ENCODE data around the gene RAD51B. TPM values are rescaled to one million over a fixed set of nuclear protein-coding genes. Genes with fewer than 3 reads are reported as not detected.

RAD51B gene
- total RNA-seq, 1 experiment from 2014 or later, result 28.9 TPM

DNA sequence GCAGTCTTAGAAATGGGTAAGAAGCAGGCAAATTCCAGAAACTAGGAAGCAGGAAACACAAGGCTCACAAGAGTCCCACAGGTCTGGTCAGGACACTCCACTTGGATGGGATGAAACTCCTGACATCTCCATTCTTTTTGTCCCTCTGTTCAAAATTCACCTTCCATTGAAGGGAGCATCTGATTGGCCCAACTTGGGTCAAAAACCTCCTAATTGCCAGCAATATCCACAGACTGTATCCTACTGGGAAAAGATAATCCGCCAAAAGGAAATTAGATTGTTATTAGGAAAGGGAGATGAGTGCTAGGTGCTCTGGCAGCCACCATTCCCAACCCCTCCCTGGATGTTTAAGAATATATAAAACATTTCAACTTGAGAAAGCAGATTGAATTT lies 716.4 kb downstream of the RAD51B start:
- in situ Hi-C loops (cut with HindIII; ENCODE audit: low pct_unique_long_range_greater_than_20kb, low sequenced_read_pairs), result no loop called here
- DNase-seq (ENCODE audit: low read depth, low spot score), result no peak

DNA sequence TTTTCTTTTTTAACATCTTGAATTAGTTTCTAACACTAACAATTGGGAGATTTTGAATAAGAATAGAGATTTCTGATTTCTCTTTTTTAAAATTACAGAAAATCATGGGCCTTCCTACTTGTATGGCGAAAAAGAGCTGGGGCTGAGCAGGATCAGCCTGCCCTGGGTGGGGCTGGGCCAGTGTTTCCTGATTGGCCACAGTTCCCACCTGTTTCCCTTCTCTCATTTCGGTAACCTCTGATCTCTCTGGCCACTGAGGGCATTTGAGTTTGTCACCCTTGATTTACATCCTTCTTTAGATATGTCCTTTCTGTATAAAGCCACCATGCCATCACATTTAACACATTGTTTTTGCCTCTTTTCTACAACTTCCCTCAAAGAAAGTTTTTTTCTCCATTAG lies 719.1 kb downstream of the RAD51B start:
- in situ Hi-C loops (cut with HindIII; ENCODE audit: low pct_unique_long_range_greater_than_20kb, low sequenced_read_pairs), result no loop called here
- no peak for DNase-seq (ENCODE audit: low read depth, low spot score)

DNA sequence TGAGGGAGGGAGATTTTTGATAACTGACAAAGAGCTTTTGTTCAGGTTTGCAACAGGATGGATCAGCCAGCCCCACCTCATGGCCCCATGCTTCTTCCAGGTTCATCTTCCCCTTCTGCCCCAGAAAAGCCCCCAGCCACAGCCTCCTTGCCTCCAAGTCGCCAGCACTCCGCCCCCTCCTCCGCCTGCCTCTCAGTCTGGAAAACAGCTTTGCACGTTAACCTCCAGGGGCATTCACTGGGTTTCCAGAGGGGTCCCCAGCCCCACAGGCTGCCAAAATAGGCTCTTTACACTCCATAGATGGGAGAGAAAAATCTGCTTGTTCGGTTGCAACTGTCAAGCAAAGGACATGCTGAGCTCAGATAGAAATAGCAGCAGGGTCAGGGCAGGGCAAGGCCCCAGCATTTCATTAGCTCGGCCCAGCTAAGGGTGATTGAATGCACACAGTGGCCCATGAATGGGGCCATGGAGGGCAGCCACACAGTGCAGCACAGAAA lies 719.7 kb downstream of the RAD51B start:
- DNase-seq (ENCODE audit: low read depth, low spot score), result no peak
- in situ Hi-C loops (cut with HindIII; ENCODE audit: low pct_unique_long_range_greater_than_20kb, low sequenced_read_pairs), result no loop called here

DNA sequence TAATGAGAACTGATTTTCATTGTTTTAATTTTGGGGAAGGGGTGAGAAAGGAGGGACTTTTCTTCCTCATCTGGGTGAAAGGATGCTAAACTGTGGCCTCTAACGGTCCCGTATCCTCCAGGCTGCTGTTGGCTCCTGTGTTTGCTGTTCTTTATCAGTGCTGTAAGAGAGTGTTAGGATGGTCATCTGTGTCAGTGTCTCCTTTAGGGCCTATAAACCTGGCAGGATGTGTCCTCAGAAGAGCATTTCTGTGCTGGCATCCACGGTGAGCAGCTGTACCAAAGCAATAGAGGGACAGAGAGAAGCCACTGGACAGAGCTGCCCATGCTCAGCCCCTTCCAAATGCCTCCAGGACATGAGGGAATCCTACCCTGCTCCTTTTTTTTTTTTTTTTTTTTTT lies 720.2 kb downstream of the RAD51B start:
- DNase-seq (ENCODE audit: low read depth, low spot score), result no peak
- in situ Hi-C loops (cut with HindIII; ENCODE audit: low pct_unique_long_range_greater_than_20kb, low sequenced_read_pairs), result no loop called here

DNA sequence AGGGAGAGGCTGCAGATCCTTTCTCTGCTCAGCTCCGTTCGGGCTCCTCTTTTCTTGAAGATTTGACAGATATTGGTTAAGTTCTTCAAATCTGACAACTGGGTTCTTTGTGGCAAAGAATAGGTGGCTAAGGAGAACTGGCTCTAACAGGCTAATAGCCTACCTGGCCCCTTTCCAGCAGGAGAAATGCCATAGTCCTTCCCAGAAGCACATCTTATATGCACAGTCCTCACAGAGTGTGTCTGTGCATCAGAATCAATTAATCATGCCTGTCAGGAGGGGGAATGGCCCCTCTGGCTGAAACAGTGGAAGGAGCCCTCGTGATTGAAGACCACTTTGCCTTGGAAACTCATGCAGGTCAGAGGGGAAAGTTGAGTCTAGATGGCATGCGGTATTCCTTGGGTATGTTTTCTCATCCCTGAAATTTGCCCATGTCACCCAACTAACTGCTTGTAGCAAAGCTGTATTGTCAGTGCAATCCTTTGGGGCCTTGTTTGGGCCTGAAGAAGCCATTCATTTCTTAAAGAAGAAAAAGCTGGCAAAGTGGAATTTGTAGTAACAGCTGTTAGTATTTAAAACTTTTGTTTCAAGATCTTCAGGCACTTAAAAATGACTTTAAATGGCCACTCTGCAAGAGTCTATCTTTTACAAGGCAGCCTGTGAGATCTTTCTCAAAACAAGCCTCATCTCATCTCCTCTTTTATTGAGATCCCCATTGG lies 721.8 kb downstream of the RAD51B start:
- in situ Hi-C loops (cut with HindIII; ENCODE audit: low pct_unique_long_range_greater_than_20kb, low sequenced_read_pairs), result no loop called here
- no peak for DNase-seq (ENCODE audit: low read depth, low spot score)

DNA sequence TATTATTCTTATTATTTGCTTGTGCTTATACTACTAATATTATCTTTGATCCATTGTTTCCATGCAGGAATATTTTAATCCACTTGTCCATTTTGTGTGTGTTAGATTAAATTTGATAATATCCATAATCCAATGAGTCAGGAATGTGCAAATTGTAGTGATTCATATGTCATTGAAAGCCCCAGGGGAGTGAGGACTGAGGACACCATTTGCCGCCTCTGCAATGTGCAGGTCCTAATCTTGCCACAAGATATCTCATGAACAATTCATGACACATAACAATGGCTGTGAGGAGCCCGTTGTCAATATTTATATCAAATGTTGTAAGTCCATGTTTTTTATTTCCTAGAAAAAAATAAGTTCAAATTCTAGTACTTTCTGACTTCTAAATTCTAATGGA lies 722.8 kb downstream of the RAD51B start:
- DNase-seq (ENCODE audit: low read depth, low spot score), result no peak
- in situ Hi-C loops (cut with HindIII; ENCODE audit: low pct_unique_long_range_greater_than_20kb, low sequenced_read_pairs), result no loop called here

DNA sequence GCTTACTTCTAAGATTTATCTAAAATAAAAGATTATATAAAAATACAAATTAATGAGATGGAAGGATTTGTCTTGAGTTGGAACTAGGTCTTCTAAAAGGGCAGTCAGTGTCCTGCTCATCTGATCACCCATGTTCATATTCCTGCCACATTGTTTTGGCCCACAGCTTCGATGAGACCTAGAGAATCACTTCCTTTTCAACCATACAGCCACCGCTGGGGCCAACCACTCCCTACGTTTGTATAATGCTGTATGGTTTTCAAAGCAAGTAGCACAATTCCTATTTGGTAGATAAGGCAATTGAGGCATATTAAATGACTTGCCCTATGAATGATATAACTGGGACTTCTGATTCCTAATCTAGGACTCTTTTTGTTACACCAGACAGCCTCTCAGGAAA lies 723.9 kb downstream of the RAD51B start:
- no peak for DNase-seq (ENCODE audit: low read depth, low spot score)

DNA sequence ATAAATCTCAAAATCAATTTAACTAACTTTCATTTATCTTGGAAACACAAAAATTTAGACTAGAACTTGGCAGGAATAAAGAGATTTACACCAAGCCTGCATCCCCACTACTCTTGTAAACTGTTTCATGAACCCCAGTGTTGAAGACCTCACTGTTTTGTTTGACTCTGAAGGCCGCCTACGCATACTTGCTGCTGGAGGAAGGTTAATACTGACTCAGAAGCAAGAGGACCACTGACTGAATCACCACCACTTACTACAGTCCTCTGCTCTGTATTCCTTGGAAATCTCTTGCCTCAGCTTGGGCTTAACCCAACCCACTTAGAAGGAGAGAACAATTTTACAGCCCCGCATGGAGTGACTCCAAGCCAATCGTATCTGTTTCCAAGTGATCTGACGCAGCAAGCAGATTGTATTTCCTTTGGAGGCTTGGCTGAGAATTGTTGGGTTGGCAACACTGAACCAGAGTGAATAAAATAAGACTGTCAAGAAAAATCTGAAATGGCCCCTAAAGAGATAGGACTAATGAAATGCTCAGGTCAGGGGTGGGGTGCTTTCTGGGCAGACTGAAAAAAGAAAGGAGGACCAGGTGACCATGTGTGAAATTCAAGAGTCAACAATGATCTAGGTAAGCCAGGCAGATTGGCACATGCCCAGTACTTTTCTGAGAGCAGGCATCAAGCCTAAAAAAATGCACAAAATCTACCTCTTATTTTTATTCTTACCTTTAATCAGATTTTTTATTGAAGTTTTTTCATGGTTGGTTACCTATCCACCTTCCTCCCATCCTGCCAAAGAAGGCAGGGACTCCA lies 724.7 kb downstream of the RAD51B start:
- in situ Hi-C loops (cut with HindIII; ENCODE audit: low pct_unique_long_range_greater_than_20kb, low sequenced_read_pairs), result no loop called here
- no peak for DNase-seq (ENCODE audit: low read depth, low spot score)

More for the DNA sequence above, 723.9 kb downstream of the RAD51B start:
- in situ Hi-C loops (cut with HindIII; ENCODE audit: low pct_unique_long_range_greater_than_20kb, low sequenced_read_pairs), result no loop called here

DNA sequence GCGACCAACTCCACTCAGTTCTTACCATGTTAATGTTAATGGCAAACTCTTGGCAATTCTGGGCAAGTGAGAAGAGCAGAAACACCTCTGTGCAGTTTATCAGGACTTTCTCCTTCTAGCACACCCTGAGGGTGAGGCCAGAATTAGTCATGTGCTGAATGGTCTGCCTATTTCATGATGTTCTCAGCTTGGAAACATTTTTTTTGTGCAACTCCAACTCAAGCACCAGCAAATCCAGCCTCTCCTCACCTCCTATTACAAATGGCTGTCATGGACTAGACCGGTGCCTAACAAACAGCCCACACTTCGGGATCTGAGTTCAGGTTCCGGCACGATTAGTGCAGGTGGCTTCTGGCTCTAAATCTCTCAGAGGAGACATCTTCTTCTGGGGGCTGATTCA lies 727.3 kb downstream of the RAD51B start:
- no peak for DNase-seq (ENCODE audit: low read depth, low spot score)
- in situ Hi-C loops (cut with HindIII; ENCODE audit: low pct_unique_long_range_greater_than_20kb, low sequenced_read_pairs), result no loop called here

DNA sequence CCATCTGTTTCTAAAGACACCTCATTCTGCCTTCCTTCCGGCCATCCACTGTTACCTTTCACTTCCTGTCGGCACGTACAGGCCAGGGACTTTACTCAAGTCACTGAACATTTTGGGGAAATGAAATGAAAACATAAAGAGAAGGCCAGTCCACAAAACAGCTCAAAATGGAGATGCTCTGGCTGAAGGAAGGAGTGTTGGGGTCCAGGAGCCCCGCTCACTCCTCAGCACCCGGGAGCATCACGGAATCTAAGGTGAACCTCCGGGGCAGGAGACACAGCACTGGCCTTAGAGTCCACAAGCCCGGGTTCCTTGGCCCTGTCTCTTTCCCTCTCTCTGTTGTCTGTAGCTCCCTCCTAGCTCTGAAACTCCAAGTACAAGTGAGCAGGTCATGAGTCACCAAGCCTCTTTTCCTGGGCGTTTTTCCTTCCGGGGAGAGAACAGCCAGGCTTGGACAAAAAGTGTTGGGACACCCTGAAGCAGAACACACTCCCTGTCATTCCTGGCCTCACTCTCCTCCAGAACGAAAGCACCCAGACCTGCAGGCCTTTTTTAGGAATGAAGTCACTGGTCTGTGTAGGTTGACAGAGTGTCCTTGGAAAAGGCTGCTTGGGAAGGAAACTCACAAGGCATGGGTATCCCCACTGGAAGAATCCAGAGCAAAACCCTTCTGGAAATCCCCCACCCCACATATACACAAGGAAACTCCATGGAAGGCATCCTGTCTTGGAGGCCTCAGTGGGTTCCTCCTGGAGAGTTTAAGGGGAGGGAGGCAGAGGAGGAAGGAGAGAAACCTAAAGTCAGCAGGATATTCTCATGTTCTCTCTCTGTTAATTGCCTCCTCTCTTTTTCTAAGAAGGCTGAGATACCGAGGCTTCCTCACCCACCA lies 728.0 kb downstream of the RAD51B start:
- peak; percentile 5 for DNase-seq (ENCODE audit: low read depth, low spot score)
- in situ Hi-C loops (cut with HindIII; ENCODE audit: low pct_unique_long_range_greater_than_20kb, low sequenced_read_pairs), result no loop called here

DNA sequence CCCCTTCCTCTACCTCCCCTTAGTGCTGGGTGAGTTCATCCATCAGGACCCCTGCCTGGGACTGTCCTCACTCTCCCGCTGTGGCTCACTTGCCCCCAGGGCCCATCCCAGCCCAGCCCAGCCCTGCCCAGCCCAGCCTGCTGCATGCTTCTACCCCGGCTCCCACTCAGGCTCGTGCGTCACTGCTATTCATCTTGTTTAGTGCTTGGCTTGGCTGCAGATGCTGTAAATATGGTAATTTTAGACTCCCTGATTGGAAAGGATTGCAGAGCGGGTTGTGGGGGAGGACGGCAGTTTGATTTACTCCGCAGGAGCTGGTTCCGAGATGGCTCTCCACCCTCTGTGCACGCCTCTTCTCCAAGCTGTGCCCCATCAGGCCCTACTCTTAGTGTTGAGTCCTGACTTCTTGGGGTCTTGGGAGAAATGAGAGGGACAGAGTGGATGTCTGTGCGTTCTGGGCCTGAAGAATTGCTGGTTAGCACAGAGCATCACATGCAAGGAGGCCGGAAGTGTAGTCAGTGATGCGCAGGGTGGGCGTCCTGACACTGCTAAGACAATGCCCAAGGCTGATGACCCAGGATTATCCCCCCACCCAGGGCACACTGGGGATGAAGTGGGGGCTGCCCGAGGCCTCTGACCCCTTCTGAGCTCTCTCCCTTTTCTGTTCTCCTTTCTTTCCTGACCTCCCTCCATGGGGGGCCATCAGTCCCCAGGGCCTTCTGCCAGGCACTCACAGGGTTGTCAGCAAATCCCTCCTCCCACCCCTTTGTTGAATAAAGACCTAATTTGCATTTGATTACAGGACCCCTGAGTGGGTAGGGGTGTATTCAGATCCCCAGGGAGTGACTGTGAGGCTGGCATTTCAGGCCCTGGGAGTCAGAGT lies 728.9 kb downstream of the RAD51B start:
- in situ Hi-C loops (cut with HindIII; ENCODE audit: low pct_unique_long_range_greater_than_20kb, low sequenced_read_pairs), result no loop called here
- DNase-seq (ENCODE audit: low read depth, low spot score), result peak; percentile 26

DNA sequence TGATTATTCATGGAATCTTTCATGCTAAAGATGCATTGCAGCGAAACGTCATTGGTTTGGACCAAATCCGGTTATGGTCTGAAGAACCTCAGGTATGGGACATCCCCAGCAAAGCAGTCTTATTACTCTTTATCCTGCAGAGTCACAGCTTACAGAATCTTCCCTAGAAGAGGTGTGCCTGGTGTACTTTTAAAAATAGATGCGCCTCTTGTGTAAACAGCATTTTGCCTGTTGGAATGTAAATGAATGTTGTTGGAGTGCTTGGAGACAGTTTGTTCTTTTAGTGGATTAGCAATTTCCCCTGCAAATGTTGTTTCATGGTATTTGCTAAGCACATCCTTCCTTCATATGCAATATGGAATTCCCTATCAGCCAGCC lies 730.7 kb downstream of the RAD51B start:
- in situ Hi-C loops (cut with HindIII; ENCODE audit: low pct_unique_long_range_greater_than_20kb, low sequenced_read_pairs), result no loop called here
- no peak for DNase-seq (ENCODE audit: low read depth, low spot score)

DNA sequence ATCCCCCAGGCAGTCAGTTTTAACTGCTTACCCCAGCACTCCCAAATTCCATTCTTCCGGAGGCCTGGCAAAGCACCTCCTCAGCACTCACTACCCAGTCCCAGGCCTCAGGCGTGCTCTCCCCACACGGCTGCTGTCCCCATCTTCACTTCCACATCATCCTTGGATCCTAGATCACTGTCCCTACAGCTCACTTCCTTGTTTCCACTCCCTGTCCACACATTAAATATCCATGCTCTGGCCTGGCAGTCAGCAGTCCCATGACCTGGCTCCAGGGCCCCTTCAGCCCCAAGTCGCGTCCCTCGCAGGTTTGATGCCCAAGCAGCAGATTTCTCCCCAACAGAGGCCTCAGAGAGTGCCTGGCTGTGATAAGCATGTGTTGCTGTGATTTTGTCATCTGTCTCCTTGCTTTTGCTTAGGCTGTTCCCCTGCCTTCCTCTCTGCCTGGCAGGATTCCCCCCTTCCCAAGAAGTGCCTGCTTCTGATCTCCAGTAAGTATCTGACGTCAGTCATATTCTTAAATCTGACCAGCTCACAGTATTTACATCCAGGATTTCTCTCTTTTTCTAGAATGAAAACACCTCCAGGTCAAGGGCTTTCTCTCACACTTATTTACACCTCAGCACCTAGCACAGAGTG lies 731.6 kb downstream of the RAD51B start:
- DNase-seq (ENCODE audit: low read depth, low spot score), result no peak
- in situ Hi-C loops (cut with HindIII; ENCODE audit: low pct_unique_long_range_greater_than_20kb, low sequenced_read_pairs), result no loop called here

DNA sequence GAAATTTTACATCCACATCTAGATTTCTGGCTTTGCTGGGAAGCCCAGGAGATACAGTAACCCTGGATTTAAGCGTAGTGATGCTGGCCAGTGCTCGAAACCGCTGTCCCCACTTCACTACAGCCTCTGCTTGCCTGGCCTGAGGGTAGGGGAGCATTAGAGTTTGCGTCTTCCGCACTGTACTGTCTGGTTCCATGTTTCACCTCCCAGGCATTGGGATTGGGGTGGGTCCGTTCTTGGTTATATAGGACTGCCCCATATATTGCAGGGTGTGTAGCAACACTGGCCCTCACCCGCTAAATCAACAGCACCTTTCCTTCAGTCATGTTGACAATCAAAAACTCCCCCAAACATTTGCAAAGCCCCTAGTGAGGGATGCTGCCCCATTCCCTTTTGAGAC lies 732.5 kb downstream of the RAD51B start:
- DNase-seq (ENCODE audit: low read depth, low spot score), result no peak
- in situ Hi-C loops (cut with HindIII; ENCODE audit: low pct_unique_long_range_greater_than_20kb, low sequenced_read_pairs), result no loop called here

DNA sequence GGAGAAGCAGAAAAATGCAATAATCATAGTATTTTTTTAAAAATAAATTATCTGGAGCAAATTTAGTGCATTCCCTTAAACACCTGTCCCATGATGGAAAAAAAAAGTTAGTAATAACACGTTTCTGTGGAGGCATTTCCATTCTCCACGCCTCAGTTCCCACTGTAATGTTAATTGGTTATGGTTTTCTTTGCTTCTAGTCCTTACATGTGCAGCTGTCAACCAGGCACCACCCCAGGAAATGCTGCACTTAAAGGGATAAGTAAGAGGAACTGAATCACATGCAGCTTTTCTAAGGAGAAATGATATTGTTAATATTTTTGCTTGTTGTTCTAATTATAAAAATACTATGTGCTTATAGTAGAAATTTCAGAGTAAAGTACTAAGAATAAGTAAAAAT lies 733.0 kb downstream of the RAD51B start:
- in situ Hi-C loops (cut with HindIII; ENCODE audit: low pct_unique_long_range_greater_than_20kb, low sequenced_read_pairs), result no loop called here
- no peak for DNase-seq (ENCODE audit: low read depth, low spot score)

DNA sequence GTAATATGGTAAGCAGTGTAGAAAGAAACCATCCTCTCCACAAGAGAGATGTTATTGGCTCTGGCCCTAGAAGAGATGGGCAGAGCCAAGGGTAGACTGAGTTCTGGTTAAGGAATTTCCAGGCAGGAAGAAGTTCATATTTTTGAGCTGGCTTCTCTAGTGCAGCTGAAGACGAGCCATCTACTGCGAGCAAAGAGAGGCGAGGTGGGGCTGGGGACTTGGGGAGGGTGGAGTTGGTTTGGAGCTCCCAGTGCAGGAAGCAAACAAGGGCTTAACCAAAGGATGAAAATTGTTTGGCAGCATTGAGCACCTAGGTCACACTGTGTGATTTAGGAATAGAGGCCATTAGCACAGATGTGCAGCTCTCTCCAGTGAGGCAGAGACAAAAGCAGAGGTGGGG lies 733.7 kb downstream of the RAD51B start:
- in situ Hi-C loops (cut with HindIII; ENCODE audit: low pct_unique_long_range_greater_than_20kb, low sequenced_read_pairs), result no loop called here
- DNase-seq (ENCODE audit: low read depth, low spot score), result no peak

DNA sequence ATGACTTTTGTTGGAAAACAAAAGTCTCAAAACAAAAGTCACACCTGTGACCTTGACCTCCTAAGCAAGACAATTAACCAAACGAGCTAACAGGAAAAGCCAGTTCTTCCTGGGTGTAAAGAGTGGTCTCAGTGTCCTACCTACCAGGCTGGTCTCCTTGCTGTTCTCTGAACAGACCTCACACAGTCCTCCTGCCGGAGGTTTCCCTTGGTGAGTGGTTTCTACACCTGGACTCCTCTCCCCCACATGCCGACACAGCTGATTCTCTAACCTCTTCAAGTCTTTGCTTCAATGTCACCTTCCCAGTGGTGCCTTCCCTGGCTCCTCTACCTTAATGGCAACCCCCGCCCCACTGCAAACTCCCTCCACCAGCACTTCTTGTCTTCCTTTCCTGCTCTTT lies 734.7 kb downstream of the RAD51B start:
- DNase-seq (ENCODE audit: low read depth, low spot score), result no peak
- in situ Hi-C loops (cut with HindIII; ENCODE audit: low pct_unique_long_range_greater_than_20kb, low sequenced_read_pairs), result no loop called here

All from SK-MEL-5 (cell line).